Esophagus mucosa (tissue), 1 donor: Measurements from ENCODE around the gene SOCS2. TPM values are rescaled to one million over a fixed set of nuclear protein-coding genes. Genes with fewer than 3 reads are reported as not detected.
"Not testable (repeated sequence)": the region's sequence is repeated elsewhere in the genome, so short reads cannot be mapped to it uniquely, and the experiment has no call there.

Experiments used
- ATAC-seq: fragments of 200-7000 bp; cut with Tn5 transposase; one replicate; pipeline ENCODE4 v1.9.1; 2020
- total RNA-seq: library from RNA; stranded (reverse); gene quantifications from one replicate; pipeline ENCODE4 v1.2.4, GENCODE V29; 2023
- donor health status: DM: yes; HTN: yes; CAD: no.

The SOCS2 gene
- total RNA-seq, 1 donor from 2014 or later: 5.8 TPM

DNA sequence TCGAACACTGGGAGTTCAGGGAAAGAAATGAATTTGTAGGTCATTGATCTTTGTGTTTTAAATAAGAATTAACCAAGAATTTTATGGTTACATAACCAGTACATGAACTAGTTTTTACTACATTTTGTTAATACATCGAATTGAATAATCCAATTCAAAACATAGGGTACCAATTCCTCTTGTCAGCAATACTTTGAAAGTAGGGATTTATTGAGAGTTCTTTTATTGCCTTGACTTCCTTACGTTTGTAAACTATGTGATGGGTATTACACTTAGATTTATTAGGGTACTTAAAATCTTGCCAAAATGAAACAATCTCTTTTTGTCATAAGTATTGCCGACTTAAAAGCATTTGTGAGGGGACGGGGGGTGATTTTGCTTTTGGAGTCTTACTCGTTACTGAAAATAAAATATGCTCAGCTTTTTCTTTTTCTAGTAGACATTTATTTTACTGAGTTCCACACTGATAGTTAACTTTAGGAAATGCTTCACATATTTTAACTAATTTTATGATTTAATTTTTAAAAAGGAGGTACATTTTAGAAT, 22.4 kb downstream of the SOCS2 start:
- ATAC-seq: no peak

DNA sequence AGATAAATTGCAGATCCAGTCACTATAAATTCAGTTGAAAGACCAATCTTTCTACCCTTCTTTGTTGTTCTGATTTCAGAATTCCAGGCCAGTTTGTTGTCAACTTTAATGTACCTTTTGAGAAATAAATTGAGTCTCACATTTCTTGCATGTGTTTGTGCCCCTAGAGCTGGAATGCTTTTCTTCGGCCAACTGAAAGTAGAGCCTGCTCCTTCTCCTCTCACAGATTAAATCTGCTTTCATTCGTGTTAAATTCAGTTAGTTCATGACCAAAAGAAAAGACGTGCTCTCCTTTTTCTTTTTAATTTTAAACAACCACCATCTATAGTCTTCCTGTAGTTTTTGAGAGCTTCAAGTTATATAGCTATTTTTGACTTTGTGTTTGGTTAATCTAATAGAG, 22.9 kb downstream of the SOCS2 start:
- ATAC-seq: no peak

- no peak for ATAC-seq
Measured at GRCh38 chr12:93597608-93598007, 25.1 kb downstream of the SOCS2 start.

GRCh38 chr12:93599192-93599591, 26.7 kb downstream of the SOCS2 start:
- no peak for ATAC-seq

- no peak for ATAC-seq
Measured at GRCh38 chr12:93601591-93601990, 29.1 kb downstream of the SOCS2 start.

DNA sequence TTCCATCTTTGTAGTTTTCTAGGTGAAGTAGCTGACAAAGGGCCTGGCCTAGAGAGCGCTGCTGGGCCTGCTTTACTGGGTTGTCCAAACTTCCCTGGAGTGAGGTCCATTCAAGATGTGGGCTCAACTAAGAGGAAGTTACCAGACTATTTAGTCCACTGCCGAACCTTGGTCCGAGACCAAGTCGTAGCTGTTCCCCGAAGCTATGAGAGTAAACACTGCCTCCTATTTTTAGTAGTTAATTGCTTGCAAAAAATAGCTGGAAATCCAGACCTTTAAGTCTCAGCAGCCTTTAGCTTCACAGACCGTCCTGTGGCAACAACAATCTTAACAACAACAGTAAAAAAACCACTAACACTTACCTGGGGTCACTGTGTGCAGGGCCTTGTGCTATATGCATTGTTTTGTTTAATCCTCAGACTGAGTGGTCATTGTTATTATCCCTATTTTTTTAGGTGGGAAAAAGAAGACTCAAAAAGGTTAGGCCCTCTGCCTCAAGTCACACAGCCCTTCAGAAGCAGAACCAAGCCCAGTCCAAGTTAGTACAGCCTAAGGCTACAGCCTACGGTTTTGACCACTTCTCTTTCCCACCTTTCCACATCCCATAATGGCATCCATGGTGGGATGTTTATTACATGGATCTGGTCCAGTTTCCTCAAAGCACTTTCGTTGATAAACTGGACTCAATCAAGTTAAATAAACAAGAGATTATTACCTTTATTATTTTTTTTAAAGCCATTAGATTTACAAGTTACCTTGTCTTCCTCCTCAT, 30.6 kb downstream of the SOCS2 start:
- no peak for ATAC-seq

- no peak for ATAC-seq
Measured at GRCh38 chr12:93603762-93604161, 31.3 kb downstream of the SOCS2 start.

DNA sequence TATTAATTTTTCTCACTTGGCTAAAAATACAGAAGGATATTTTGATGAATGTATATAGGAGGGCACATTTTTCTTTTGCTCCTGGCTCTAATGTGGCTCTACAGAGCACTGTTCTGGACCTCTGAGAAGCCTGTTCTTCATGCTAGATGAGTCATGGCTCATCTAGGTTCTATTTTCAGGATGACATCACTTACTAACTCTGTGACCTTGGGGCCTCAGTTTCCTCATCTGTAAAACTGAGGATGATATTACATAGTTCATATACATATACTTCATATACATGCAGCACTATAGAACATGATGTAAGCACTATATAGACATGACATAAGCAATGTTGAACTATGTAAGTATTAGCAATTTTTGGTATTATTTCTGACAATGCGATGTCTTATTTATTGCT, 35.8 kb downstream of the SOCS2 start:
- no peak for ATAC-seq

- no peak for ATAC-seq
Measured at GRCh38 chr12:93609281-93610192, 37.1 kb downstream of the SOCS2 start.

DNA sequence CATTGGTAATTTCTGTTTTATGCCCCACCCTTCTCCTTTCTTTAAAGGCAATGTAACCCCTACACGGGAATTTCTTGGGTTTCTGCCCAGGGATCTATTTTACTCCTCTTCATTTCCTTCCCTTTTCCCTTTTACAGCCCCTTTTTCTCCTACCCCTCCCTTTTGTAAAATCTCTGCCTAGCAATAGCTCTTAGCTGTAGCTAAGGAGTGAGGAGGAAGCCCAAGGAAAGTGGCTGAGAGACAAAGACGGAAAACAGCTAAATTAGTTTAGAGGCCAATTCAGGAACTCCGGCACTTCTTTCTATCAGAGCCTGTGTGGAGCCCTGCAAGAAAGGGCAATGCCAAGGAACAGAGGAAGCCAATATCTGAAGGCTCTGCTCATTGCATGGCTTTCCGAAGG, 40.3 kb downstream of the SOCS2 start:
- ATAC-seq: no peak

GRCh38 chr12:93614917-93615596, 42.6 kb downstream of the SOCS2 start:
- no peak for ATAC-seq

DNA sequence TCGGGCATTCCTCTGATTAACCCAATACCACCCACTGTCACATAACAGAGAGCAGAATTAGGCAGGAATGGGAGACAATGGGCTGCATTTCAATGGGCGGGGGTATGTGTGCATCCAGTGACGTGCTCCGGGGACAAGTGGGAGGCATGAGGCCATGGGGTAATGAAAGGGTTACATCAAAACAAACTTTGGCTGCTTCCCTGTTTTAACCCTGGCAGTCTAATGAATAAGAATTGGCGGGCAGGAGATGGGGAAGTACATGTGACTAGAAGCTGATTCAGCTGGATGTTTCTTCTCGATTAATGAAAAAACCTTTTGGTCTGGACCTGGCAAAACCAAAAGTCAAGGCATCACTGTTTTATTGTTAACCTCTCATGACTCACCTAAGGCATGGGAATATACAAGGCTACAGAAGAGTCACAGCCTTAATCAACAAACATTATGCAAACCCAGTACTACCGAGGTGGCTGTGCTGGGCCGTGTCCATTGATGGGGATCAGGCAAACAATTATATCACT, 44.2 kb downstream of the SOCS2 start:
- peak; percentile 87 for ATAC-seq

GRCh38 chr12:93618891-93619410, 46.5 kb downstream of the SOCS2 start:
- ATAC-seq: no peak

- ATAC-seq: no peak
Measured at GRCh38 chr12:93621986-93622385, 49.5 kb downstream of the SOCS2 start.

GRCh38 chr12:93622485-93622884, 50.0 kb downstream of the SOCS2 start:
- no peak for ATAC-seq

DNA sequence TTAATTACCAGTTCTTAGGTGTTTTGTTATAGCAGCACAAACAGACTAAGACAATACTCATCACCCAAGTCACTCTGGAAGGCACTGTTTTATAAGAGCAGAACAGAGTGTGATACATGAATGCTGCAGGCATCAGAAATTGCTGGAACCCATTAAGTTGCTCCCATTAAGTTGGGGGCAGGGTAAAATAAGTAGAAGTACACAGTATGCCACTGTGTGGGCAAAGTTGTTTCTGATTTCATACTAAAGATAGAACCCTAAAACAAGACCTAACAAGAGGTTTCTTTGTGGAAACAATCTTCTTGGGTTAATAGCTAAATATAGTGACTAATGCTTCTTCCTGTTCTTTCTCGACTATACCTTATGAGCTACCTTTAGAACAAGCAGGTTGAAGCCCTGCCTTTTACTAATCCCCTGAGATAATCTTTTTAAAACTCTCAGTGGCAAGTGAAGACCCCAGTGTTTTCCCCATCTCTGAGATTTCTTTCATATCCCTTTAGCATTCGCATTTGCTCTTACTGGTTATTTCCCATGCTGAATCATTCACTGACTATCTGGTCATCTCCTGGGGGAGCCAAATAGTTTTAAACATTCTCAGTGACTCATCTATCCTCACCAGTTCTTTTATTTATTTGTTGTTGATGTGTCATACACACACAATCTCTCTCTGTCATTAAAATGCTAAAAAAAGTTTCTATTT, 52.3 kb downstream of the SOCS2 start:
- ATAC-seq: peak; percentile 94

DNA sequence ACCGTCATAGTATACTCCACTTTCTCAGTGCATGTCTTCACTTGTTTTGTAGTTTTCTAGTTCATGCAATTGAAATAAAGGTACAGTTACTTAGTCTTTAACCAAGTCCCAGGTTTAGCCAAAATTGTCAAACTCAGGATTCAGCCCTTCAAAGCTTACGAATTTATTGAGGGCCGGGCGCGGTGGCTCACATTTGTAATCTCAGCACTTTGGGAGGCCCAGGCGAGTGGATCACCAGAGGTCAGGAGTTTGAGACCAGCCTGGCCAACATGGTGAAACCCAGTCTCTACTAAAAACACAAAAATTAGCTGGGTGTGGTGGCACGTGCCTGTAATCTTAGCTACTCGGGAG, 52.8 kb downstream of the SOCS2 start:
- not testable (repeated sequence) for ATAC-seq

DNA sequence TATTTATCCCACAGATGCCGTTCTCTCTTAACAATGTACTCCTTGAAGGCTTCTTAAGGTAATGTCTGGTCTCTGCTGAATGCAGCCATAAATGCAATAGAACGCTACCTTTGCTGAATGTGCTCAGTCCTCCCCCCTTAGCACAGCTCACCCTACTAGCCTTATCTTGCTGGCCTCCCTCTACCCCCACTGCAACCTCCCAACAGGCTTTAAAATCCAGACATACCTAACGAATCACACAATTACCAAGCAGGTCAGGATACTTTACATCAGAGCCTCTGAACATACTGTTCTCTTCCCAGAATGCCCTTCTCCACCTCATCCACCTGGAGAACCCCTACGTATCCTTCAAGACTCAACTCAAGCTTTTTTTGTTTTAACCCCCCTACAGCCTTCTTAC, 53.7 kb downstream of the SOCS2 start:
- no peak for ATAC-seq
